ENCODE results near the gene DMKN. TPM values are rescaled to one million over a fixed set of nuclear protein-coding genes. Genes with fewer than 3 reads are reported as not detected.

DMKN gene
- total RNA-seq, 2 donors from 2014 or later = 50.9 to 80.5 TPM

GRCh38 chr19:35519291-35519690 lies 5.8 kb upstream of the DMKN start:
- DNase-seq (ENCODE audit: low spot score) = no peak
- intact Hi-C loops (cut with DNase I) = no loop called here
- Histone ChIP-seq H3K9me3 (no peaks in the 10 kb centered on the region), H3K27me3 (replicated peaks; ENCODE audit: insufficient read depth) (peaks cover 3% of the 10 kb centered on the region), H3K36me3 (no peaks in the 10 kb centered on the region), H3K4me3 (no peak overlapping the region), H3K4me1 (replicated peaks) (no peaks in the 10 kb centered on the region), H3K27ac (no peak overlapping the region)
- WGBS = 29% methylated on average over 7 of the region's 7 CpGs
- TF ChIP-seq POLR2A (IDR thresholded peaks at IDR 0.05) (no peak), POLR2AphosphoS5 (IDR thresholded peaks at IDR 0.05) (no peak), CTCF (IDR thresholded peaks at IDR 0.05) (no peak)

- Histone ChIP-seq H3K27me3 (replicated peaks; ENCODE audit: insufficient read depth) (peaks cover 4% of the 10 kb centered on the region), H3K27ac (no peak overlapping the region), H3K4me1 (replicated peaks) (no peaks in the 10 kb centered on the region), H3K4me3 (no peak overlapping the region), H3K36me3 (no peaks in the 10 kb centered on the region), H3K9me3 (no peaks in the 10 kb centered on the region)
- 76% methylated on average over 6 of the region's 6 CpGs for whole genome bisulfite sequencing
- TF ChIP-seq POLR2AphosphoS5 (IDR thresholded peaks at IDR 0.05) (no peak), CTCF (IDR thresholded peaks at IDR 0.05) (no peak)
- no peak for DNase-seq (ENCODE audit: low spot score)
- intact Hi-C loops (cut with DNase I) = no loop called here
These were observed 4.9 kb upstream of the DMKN start for GRCh38 chr19:35518313-35518712.

- Histone ChIP-seq H3K36me3 (no peaks in the 10 kb centered on the region), H3K9me3 (no peaks in the 10 kb centered on the region), H3K27ac (no peak overlapping the region), H3K4me3 (no peak overlapping the region), H3K4me1 (replicated peaks) (no peaks in the 10 kb centered on the region), H3K27me3 (replicated peaks; ENCODE audit: insufficient read depth) (peaks cover 4% of the 10 kb centered on the region)
- intact Hi-C loops (cut with DNase I) = no loop called here
- WGBS = 79% methylated on average over 2 of the region's 2 CpGs
- TF ChIP-seq CTCF (IDR thresholded peaks at IDR 0.05) = no peak
- no peak for TF ChIP-seq POLR2A (IDR thresholded peaks at IDR 0.05)
- TF ChIP-seq POLR2AphosphoS5 (IDR thresholded peaks at IDR 0.05) = no peak
- no peak for DNase-seq (ENCODE audit: low spot score)
These were observed 3.9 kb upstream of the DMKN start for GRCh38 chr19:35517342-35517741.

- Histone ChIP-seq H3K27ac (no peak overlapping the region), H3K9me3 (no peaks in the 10 kb centered on the region), H3K4me3 (no peak overlapping the region), H3K4me1 (replicated peaks) (no peaks in the 10 kb centered on the region), H3K36me3 (no peaks in the 10 kb centered on the region), H3K27me3 (replicated peaks; ENCODE audit: insufficient read depth) (peaks cover 4% of the 10 kb centered on the region)
- no peak for DNase-seq (ENCODE audit: low spot score)
- TF ChIP-seq CTCF (IDR thresholded peaks at IDR 0.05) (no peak), POLR2A (IDR thresholded peaks at IDR 0.05) (no peak), POLR2AphosphoS5 (IDR thresholded peaks at IDR 0.05) (no peak)
- WGBS = 83% methylated on average over 3 of the region's 3 CpGs
- intact Hi-C loops (cut with DNase I) = no loop called here
These were observed 2.9 kb upstream of the DMKN start for GRCh38 chr19:35516310-35516709.

GRCh38 chr19:35514282-35514809 lies 897 bp upstream of the DMKN start:
- peaks cover 4% of the 10 kb centered on the region for H3K27me3 ChIP-seq (replicated peaks; ENCODE audit: insufficient read depth)

More at GRCh38 chr19:35514282-35514809, 897 bp upstream of the DMKN start:
- Histone ChIP-seq H3K4me1 (replicated peaks) (no peaks in the 10 kb centered on the region), H3K27ac (no peak overlapping the region), H3K4me3 (no peak overlapping the region), H3K9me3 (no peaks in the 10 kb centered on the region), H3K36me3 (no peaks in the 10 kb centered on the region)
- 27% methylated on average over 20 of the region's 20 CpGs for WGBS
- intact Hi-C loops (cut with DNase I) = no loop called here
- TF ChIP-seq POLR2AphosphoS5 (IDR thresholded peaks at IDR 0.05) (no peak), CTCF (IDR thresholded peaks at IDR 0.05) (no peak), POLR2A (IDR thresholded peaks at IDR 0.05) (no peak)
- DNase-seq (ENCODE audit: low spot score) = no peak
